IgD-negative memory B cell (primary cell): ENCODE data around the gene GPS2. TPM values are rescaled to one million over a fixed set of nuclear protein-coding genes. Genes with fewer than 3 reads are reported as not detected.

Experiments
- H3K27ac Mint-ChIP-seq, 3 donors: one replicate each; pipeline ENCODE4 v1.8.0; 2020 to 2022; ENCODE audit warnings: mild to moderate bottlenecking in 3 of 3, mixed read lengths in 3 of 3, moderate library complexity in 1 of 3
- H3K27me3 Mint-ChIP-seq: one replicate; pipeline ENCODE4 v1.8.0; 2021; ENCODE audit warnings: mixed read lengths
- H3K36me3 Mint-ChIP-seq: one replicate; pipeline ENCODE4 v1.8.0; 2020; ENCODE audit warnings: mild to moderate bottlenecking, mixed read lengths
- H3K4me1 Mint-ChIP-seq, 3 donors: one replicate each; pipeline ENCODE4 v1.8.0; 2020 to 2022; ENCODE audit warnings: mixed read lengths in 3 of 3, mild to moderate bottlenecking in 1 of 3
- H3K4me3 Mint-ChIP-seq, 4 donors: one replicate each; pipeline ENCODE4 v1.8.0; 2020 to 2022; ENCODE audit warnings: mild to moderate bottlenecking in 4 of 4, mixed read lengths in 4 of 4, moderate library complexity in 3 of 4
- H3K9me3 Mint-ChIP-seq, 3 donors: one replicate each; pipeline ENCODE4 v1.8.0; 2020 to 2021; ENCODE audit warnings: mixed read lengths in 3 of 3, mild to moderate bottlenecking in 1 of 3
- polyA plus RNA-seq: library from polyadenylated mRNA; unstranded; fragments of 300-500 nt; fragmentation: Illumina TruSeq; gene quantifications from one replicate; pipeline ENCODE4 v1.2.3, GENCODE V29; 2021

The GPS2 gene
- polyA plus RNA-seq, 1 donor from 2014 or later: 128 TPM

- Mint-ChIP-seq H3K27me3 (no peaks in the 10 kb centered on the region), H3K9me3 (no peaks in the 10 kb centered on the region), H3K27ac (peak overlapping the region; percentile 98 to 99 (median 99)), H3K36me3 (no peaks in the 10 kb centered on the region), H3K4me1 (peaks cover 25 to 31% (median 29%) of the 10 kb centered on the region in 3 donors), H3K4me3 (peak overlapping the region; percentile 95 to 99 (median 98))
Measured at GRCh38 chr17:7329374-7329996, 14.3 kb upstream of the GPS2 start.

- H3K27me3 Mint-ChIP-seq: no peaks in the 10 kb centered on the region
- H3K4me3 Mint-ChIP-seq: peak within 1 kb of the TSS; percentile 95 to 99 (median 98)
- H3K4me1 Mint-ChIP-seq: peaks cover 28 to 31% (median 28%) of the 10 kb centered on the region in 3 donors
- no peaks in the 10 kb centered on the region for H3K9me3 Mint-ChIP-seq
- H3K36me3 Mint-ChIP-seq: no peaks in the 10 kb centered on the region
- H3K27ac Mint-ChIP-seq: peak within 1 kb of the TSS; percentile 98 to 99 (median 99)
Measured at GRCh38 chr17:7328840-7329373, 13.7 kb upstream of the GPS2 start, which contains the start of gene NEURL4. Gene NEURL4 (minus strand): TSS chr17:7329335. CDS start chr17:7329312, 23 bp downstream.

- Mint-ChIP-seq H3K9me3 (no peaks in the 10 kb centered on the region), H3K4me3 (peak overlapping the region; percentile 69 to 99 (median 96)), H3K36me3 (no peaks in the 10 kb centered on the region), H3K4me1 (peaks cover 23 to 28% (median 28%) of the 10 kb centered on the region in 3 donors), H3K27ac (peak overlapping the region in 2 of 3 donors; percentile 85 to 99), H3K27me3 (no peaks in the 10 kb centered on the region)
Measured at GRCh38 chr17:7328009-7328408, 12.8 kb upstream of the GPS2 start.

DNA sequence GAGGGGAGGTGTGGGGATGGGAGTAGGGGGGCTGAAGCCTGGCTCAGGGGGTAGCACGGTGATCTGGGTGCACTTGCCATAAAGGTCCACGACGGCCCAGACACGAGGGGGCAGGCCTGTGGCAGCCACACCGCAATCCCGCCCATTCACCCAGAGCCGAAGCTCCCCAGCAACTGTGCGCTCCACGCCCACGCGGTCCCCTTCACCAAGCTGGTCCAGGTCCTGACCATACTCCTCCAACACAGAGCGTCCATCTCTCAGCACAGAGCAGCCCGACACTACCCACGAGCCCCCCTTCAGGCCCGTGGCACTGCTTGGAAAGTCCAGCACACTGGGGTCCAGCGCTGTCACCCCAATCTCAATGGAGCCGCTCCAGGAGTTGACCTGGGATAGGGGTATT is 12.3 kb upstream of the GPS2 start:
- peaks cover 20 to 24% (median 23%) of the 10 kb centered on the region in 3 donors for H3K4me1 Mint-ChIP-seq
- peak overlapping the region in 1 of 4 donors; percentile 60 for H3K4me3 Mint-ChIP-seq
- H3K27me3 Mint-ChIP-seq: no peaks in the 10 kb centered on the region
- no peaks in the 10 kb centered on the region for H3K36me3 Mint-ChIP-seq
- H3K9me3 Mint-ChIP-seq: no peaks in the 10 kb centered on the region
- H3K27ac Mint-ChIP-seq: peak overlapping the region in 1 of 3 donors; percentile 79

DNA sequence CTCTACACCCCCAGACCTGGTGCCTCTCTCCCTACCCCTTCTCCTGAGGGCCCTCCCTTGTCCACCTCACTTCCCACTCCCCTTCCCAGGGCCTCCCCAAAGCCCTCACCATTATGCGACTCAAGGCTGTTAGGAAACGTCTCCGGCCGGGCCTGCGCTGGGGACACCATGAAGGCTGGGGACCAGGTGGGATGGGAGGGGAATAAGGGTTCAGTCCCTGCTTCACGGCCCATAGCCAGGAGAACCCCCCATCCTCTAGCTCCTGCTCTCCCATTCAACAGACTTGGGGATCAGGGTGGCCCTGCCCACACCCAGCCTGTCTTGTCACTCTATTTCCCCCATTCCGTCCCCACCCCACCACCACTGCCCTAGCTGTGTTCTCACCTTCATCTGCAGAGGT is 11.9 kb upstream of the GPS2 start:
- H3K36me3 Mint-ChIP-seq: no peaks in the 10 kb centered on the region
- peak overlapping the region in 2 of 3 donors; percentile 79 to 82 for H3K27ac Mint-ChIP-seq
- H3K4me3 Mint-ChIP-seq: no peak overlapping the region
- no peaks in the 10 kb centered on the region for H3K9me3 Mint-ChIP-seq
- peaks cover 16 to 20% (median 19%) of the 10 kb centered on the region in 3 donors for H3K4me1 Mint-ChIP-seq
- H3K27me3 Mint-ChIP-seq: no peaks in the 10 kb centered on the region

DNA sequence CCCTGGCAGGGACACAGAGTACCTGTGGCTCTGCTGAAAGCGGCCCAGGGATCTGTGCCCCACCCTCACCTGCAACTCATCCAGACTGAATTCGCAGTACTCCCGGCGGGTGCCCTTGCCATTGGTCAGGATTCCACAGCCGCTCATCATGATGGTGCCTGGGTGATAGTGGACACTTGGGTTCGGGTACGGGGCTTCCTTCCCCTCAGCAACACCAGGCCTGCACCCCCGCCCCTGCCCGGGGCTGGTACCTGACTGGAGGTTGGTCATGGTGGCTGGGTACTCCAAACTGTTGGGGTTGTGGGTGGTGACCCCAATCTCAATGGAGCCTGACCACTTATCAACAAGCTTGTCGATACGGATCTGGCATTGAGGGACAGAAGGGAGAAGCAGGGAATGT is 11.0 kb upstream of the GPS2 start:
- Mint-ChIP-seq H3K27ac (peak overlapping the region in 1 of 3 donors; percentile 79), H3K9me3 (no peaks in the 10 kb centered on the region), H3K4me1 (peaks cover 14 to 19% (median 18%) of the 10 kb centered on the region in 3 donors), H3K4me3 (peak overlapping the region in 1 of 4 donors; percentile 53), H3K36me3 (no peaks in the 10 kb centered on the region), H3K27me3 (no peaks in the 10 kb centered on the region)

GRCh38 chr17:7325031-7325528 is 9.9 kb upstream of the GPS2 start:
- peaks cover 14 to 18% (median 17%) of the 10 kb centered on the region in 3 donors for H3K4me1 Mint-ChIP-seq
- H3K9me3 Mint-ChIP-seq: no peaks in the 10 kb centered on the region
- no peaks in the 10 kb centered on the region for H3K27me3 Mint-ChIP-seq
- H3K4me3 Mint-ChIP-seq: no peak overlapping the region
- no peaks in the 10 kb centered on the region for H3K36me3 Mint-ChIP-seq
- peak overlapping the region in 1 of 3 donors; percentile 79 for H3K27ac Mint-ChIP-seq

- H3K27ac Mint-ChIP-seq: peak overlapping the region in 1 of 3 donors; percentile 96
- peak overlapping the region in 1 of 4 donors; percentile 74 for H3K4me3 Mint-ChIP-seq
- H3K9me3 Mint-ChIP-seq: no peaks in the 10 kb centered on the region
- no peaks in the 10 kb centered on the region for H3K27me3 Mint-ChIP-seq
- H3K4me1 Mint-ChIP-seq: peaks cover 10 to 15% (median 11%) of the 10 kb centered on the region in 3 donors
- no peaks in the 10 kb centered on the region for H3K36me3 Mint-ChIP-seq
Measured at GRCh38 chr17:7324438-7324779, 9.2 kb upstream of the GPS2 start.

GRCh38 chr17:7323731-7324437 is 8.7 kb upstream of the GPS2 start:
- no peaks in the 10 kb centered on the region for H3K27me3 Mint-ChIP-seq
- H3K36me3 Mint-ChIP-seq: no peaks in the 10 kb centered on the region
- H3K4me3 Mint-ChIP-seq: peak overlapping the region in 1 of 4 donors; percentile 74
- H3K9me3 Mint-ChIP-seq: no peaks in the 10 kb centered on the region
- H3K4me1 Mint-ChIP-seq: peaks cover 9 to 15% (median 10%) of the 10 kb centered on the region in 3 donors
- H3K27ac Mint-ChIP-seq: peak overlapping the region in 1 of 3 donors; percentile 96

GRCh38 chr17:7322520-7323194 is 7.5 kb upstream of the GPS2 start:
- Mint-ChIP-seq H3K36me3 (no peaks in the 10 kb centered on the region), H3K4me1 (peaks cover 0 to 4% (median 0%) of the 10 kb centered on the region in 3 donors), H3K27me3 (no peaks in the 10 kb centered on the region), H3K4me3 (no peak overlapping the region), H3K27ac (peak overlapping the region in 2 of 3 donors; percentile 21 to 31), H3K9me3 (no peaks in the 10 kb centered on the region)

DNA sequence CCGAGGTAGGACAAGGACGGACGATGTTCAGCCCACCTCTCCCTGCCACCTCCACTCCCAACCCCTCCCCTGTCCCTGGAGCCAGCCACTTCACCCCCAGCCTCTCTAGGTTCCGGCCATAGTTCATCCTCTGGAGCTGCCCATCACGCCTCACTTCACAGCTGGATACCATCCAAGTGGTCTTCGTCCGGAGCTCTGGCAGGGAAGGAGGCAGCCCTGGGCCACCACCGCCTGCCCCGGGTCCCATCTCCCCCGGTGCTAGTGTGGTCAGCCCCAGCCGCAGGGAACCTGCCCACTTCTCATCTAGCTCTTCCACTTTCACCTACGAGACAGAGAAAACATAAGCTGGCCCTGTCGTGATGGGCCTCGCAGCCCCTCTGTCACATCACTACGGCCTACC is 6.3 kb upstream of the GPS2 start:
- no peaks in the 10 kb centered on the region for H3K36me3 Mint-ChIP-seq
- H3K27ac Mint-ChIP-seq: peak overlapping the region in 1 of 3 donors; percentile 21
- H3K9me3 Mint-ChIP-seq: no peaks in the 10 kb centered on the region
- H3K27me3 Mint-ChIP-seq: no peaks in the 10 kb centered on the region
- peak overlapping the region in 1 of 4 donors; percentile 14 for H3K4me3 Mint-ChIP-seq
- peaks cover 0 to 3% (median 0%) of the 10 kb centered on the region in 3 donors for H3K4me1 Mint-ChIP-seq

DNA sequence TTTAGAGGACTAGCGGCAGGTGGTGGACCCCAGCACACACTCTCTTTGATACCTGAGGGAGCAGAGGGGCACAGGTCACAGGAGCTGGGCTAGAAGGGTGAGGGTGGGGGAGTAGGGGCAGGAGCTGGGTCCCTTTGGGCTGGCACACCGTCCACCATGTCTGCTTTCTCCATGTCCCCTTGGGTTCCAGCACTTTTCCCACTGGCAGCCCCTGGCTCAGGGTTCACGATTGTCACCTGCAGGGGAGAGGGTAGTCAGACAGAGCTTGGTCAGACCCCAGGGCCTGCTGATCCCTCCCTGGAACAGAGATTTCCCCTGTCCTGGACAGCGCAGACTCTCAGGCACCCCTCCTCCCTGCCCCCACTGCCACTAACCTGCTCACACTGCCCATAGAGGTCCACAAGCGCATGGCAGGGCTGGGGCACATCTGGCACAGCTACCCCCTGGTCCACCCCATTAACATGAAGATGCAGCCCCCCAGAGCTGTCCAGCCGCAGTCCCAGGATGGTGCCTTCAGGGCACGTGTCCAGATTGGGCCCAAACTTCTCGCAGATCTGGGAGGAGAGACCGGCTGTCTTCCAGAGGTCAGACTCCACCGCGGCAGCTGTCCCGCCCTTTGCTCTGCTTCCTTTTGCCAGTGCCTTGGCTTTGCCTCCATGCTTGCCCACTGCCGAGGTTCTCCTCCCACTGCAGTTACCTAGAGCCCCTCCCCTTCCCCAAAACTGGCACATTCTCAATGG is 3.1 kb upstream of the GPS2 start:
- Mint-ChIP-seq H3K4me3 (peak overlapping the region in 1 of 4 donors; percentile 74), H3K9me3 (no peaks in the 10 kb centered on the region), H3K4me1 (peaks cover 8 to 13% (median 13%) of the 10 kb centered on the region in 3 donors), H3K36me3 (no peaks in the 10 kb centered on the region), H3K27me3 (no peaks in the 10 kb centered on the region), H3K27ac (peak overlapping the region in 1 of 3 donors; percentile 84)

- peaks cover 12 to 21% (median 13%) of the 10 kb centered on the region in 3 donors for H3K4me1 Mint-ChIP-seq
- no peaks in the 10 kb centered on the region for H3K27me3 Mint-ChIP-seq
- H3K36me3 Mint-ChIP-seq: no peaks in the 10 kb centered on the region
- H3K27ac Mint-ChIP-seq: peak overlapping the region in 2 of 3 donors; percentile 57 to 72
- H3K4me3 Mint-ChIP-seq: peak overlapping the region; percentile 23 to 74 (median 49)
- H3K9me3 Mint-ChIP-seq: no peaks in the 10 kb centered on the region
Measured at GRCh38 chr17:7317161-7317803, 2.1 kb upstream of the GPS2 start.
